Measurements from ENCODE around the gene CFAP52.

Gene CFAP52

DNA sequence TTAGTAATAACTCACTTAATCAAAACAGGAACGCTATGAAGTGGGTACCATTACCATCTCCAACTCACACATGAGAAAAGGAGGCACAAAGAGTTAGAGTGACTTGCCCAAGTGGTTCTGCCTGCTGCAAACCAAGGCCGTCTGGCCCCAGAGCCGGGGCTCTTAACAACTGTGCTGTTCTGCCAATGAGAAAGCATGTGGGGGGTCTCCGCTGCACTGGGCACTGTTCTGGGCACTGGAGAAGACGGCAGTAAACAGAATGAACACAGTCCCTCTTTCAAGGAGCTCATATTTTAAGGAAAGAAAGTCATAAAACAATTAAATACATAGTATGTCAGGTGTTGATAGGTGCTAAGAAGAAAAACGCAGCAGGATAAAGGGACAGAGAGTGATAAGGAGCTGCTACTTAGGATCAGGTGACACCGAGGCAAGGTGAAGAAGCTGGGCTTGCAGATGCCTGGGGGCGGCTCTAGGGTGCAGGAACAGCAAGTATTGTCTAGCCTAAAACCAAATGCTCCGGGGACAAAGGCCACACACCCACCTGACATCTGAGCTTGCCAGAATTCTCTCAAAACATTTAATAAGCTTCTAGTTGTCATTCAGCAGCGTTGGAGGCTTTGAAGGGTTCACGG, 7.4 kb upstream of the CFAP52 start (continued):
- TF ChIP-seq ZNF211 (tag by site-specific recombination; IDR thresholded peaks at IDR 0.05; ENCODE audit: low read depth) (no peak), ZNF16 (tag by site-specific recombination; IDR thresholded peaks at IDR 0.05; ENCODE audit: low read depth) (no peak), ZNF239 (tag by site-specific recombination; IDR thresholded peaks at IDR 0.05) (no peak), ZNF658 (tag by site-specific recombination; IDR thresholded peaks at IDR 0.05) (no peak), YY2 (tag by site-specific recombination; IDR thresholded peaks at IDR 0.05) (no peak), ZNF677 (tag by site-specific recombination; IDR thresholded peaks at IDR 0.05) (no peak), ZNF626 (tag by site-specific recombination; IDR thresholded peaks at IDR 0.05) (no peak), ZNF350 (tag by site-specific recombination; IDR thresholded peaks at IDR 0.05) (no peak), ZNF510 (tag by site-specific recombination; IDR thresholded peaks at IDR 0.05; ENCODE audit: insufficient replicate concordance) (no peak), MYNN (tag by site-specific recombination; IDR thresholded peaks at IDR 0.05; ENCODE audit: borderline replicate concordance) (no peak), ZNF596 (tag by site-specific recombination; IDR thresholded peaks at IDR 0.05) (no peak), ZNF274 (IDR thresholded peaks at IDR 0.05; ENCODE audit: low read length) (no peak), ZNF274 (tag by site-specific recombination; IDR thresholded peaks at IDR 0.05; ENCODE audit: borderline replicate concordance) (no peak), ZNF776 (tag by site-specific recombination; IDR thresholded peaks at IDR 0.05; ENCODE audit: borderline replicate concordance) (no peak), ZNF701 (tag by site-specific recombination; IDR thresholded peaks at IDR 0.05) (no peak), ZNF558 (tag by site-specific recombination; IDR thresholded peaks at IDR 0.05) (no peak), ZNF561 (tag by site-specific recombination; IDR thresholded peaks at IDR 0.05; ENCODE audit: borderline replicate concordance) (no peak; the same call in 1 of the 2 replicates), ZSCAN23 (tag by site-specific recombination; IDR thresholded peaks at IDR 0.05) (0 out of 2 replicates have a peak, but pooled peaks have one; percentile 30), ZNF544 (tag by site-specific recombination; IDR thresholded peaks at IDR 0.05) (no peak), ZNF624 (tag by site-specific recombination; IDR thresholded peaks at IDR 0.05) (no peak), ZNF660 (tag by site-specific recombination; IDR thresholded peaks at IDR 0.05) (no peak), ZNF121 (tag by site-specific recombination; IDR thresholded peaks at IDR 0.05) (no peak), ZNF114 (tag by site-specific recombination; IDR thresholded peaks at IDR 0.05) (no peak), ZNF600 (tag by site-specific recombination; IDR thresholded peaks at IDR 0.05) (peak; percentile 83), ZNF707 (tag by site-specific recombination; IDR thresholded peaks at IDR 0.05) (no peak), ZNF501 (tag by site-specific recombination; IDR thresholded peaks at IDR 0.05) (no peak), RBAK (tag by site-specific recombination; IDR thresholded peaks at IDR 0.05) (no peak), HOXD13 (CRISPR knock-in tag; IDR thresholded peaks at IDR 0.05; ENCODE audit: borderline replicate concordance) (no peak)
- TF ChIP-seq, protein P1, sequence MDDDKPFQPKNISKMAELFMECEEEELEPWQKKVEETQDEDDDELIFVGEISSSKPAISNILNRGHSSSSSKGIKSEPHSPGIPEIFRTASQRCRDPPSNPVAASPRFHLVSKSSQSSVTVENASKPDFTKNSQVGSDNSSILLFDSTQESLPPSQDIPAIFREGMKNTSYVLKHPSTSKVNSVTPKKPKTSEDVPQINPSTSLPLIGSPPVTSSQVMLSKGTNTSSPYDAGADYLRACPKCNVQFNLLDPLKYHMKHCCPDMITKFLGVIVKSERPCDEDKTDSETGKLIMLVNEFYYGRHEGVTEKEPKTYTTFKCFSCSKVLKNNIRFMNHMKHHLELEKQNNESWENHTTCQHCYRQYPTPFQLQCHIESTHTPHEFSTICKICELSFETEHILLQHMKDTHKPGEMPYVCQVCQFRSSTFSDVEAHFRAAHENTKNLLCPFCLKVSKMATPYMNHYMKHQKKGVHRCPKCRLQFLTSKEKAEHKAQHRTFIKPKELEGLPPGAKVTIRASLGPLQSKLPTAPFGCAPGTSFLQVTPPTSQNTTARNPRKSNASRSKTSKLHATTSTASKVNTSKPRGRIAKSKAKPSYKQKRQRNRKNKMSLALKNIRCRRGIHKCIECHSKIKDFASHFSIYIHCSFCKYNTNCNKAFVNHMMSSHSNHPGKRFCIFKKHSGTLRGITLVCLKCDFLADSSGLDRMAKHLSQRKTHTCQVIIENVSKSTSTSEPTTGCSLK (tag by site-specific recombination; IDR thresholded peaks at IDR 0.05) = no peak
- TF ChIP-seq, protein P2, sequence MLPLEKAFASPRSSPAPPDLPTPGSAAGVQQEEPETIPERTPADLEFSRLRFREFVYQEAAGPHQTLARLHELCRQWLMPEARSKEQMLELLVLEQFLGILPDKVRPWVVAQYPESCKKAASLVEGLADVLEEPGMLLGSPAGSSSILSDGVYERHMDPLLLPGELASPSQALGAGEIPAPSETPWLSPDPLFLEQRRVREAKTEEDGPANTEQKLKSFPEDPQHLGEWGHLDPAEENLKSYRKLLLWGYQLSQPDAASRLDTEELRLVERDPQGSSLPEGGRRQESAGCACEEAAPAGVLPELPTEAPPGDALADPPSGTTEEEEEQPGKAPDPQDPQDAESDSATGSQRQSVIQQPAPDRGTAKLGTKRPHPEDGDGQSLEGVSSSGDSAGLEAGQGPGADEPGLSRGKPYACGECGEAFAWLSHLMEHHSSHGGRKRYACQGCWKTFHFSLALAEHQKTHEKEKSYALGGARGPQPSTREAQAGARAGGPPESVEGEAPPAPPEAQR (tag by site-specific recombination; IDR thresholded peaks at IDR 0.05) = no peak
- TF ChIP-seq, protein P3, sequence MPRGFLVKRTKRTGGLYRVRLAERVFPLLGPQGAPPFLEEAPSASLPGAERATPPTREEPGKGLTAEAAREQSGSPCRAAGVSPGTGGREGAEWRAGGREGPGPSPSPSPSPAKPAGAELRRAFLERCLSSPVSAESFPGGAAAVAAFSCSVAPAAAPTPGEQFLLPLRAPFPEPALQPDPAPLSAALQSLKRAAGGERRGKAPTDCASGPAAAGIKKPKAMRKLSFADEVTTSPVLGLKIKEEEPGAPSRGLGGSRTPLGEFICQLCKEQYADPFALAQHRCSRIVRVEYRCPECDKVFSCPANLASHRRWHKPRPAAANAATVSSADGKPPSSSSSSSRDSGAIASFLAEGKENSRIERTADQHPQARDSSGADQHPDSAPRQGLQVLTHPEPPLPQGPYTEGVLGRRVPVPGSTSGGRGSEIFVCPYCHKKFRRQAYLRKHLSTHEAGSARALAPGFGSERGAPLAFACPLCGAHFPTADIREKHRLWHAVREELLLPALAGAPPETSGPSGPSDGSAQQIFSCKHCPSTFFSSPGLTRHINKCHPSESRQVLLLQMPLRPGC (tag by site-specific recombination; IDR thresholded peaks at IDR 0.05) = 0 out of 2 replicates have a peak, but pooled peaks have one; percentile 25
- TF ChIP-seq, protein P4, sequence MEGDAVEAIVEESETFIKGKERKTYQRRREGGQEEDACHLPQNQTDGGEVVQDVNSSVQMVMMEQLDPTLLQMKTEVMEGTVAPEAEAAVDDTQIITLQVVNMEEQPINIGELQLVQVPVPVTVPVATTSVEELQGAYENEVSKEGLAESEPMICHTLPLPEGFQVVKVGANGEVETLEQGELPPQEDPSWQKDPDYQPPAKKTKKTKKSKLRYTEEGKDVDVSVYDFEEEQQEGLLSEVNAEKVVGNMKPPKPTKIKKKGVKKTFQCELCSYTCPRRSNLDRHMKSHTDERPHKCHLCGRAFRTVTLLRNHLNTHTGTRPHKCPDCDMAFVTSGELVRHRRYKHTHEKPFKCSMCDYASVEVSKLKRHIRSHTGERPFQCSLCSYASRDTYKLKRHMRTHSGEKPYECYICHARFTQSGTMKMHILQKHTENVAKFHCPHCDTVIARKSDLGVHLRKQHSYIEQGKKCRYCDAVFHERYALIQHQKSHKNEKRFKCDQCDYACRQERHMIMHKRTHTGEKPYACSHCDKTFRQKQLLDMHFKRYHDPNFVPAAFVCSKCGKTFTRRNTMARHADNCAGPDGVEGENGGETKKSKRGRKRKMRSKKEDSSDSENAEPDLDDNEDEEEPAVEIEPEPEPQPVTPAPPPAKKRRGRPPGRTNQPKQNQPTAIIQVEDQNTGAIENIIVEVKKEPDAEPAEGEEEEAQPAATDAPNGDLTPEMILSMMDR (tag by site-specific recombination; IDR thresholded peaks at IDR 0.05) = no peak
- TF ChIP-seq, protein P5, sequence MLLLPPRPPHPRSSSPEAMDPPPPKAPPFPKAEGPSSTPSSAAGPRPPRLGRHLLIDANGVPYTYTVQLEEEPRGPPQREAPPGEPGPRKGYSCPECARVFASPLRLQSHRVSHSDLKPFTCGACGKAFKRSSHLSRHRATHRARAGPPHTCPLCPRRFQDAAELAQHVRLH (tag by site-specific recombination; IDR thresholded peaks at IDR 0.05) = peak; percentile 43; the same call in 1 of the 2 replicates
- TF ChIP-seq, protein P6, sequence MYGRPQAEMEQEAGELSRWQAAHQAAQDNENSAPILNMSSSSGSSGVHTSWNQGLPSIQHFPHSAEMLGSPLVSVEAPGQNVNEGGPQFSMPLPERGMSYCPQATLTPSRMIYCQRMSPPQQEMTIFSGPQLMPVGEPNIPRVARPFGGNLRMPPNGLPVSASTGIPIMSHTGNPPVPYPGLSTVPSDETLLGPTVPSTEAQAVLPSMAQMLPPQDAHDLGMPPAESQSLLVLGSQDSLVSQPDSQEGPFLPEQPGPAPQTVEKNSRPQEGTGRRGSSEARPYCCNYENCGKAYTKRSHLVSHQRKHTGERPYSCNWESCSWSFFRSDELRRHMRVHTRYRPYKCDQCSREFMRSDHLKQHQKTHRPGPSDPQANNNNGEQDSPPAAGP (tag by site-specific recombination; IDR thresholded peaks at IDR 0.05) = no peak

Measured in HEK293 (cell line).